Uterus (tissue), 2 donors: ENCODE results near the gene AIF1L.

Source experiments
- CTCF ChIP-seq, 4 experiments: fragments of 200-600 bp in 2 of 4; fragments of 450-650 bp in 2 of 4; sonication (generic) in 2 of 4; IDR thresholded peaks; one replicate each; pipeline ENCODE4 v1.5.1; 2016 to 2019; ENCODE audit warnings: antibody characterized with exemption in 4 of 4, mild to moderate bottlenecking in 2 of 4, moderate library complexity in 1 of 4
- POLR2A ChIP-seq, 2 donors: fragments of 450-650 bp; IDR thresholded peaks; one replicate each; pipeline ENCODE4 v1.6.1; 2016; ENCODE audit warnings: antibody characterized with exemption in 2 of 2, mild to moderate bottlenecking in 1 of 2, moderate library complexity in 1 of 2

- TF ChIP-seq CTCF (IDR thresholded peaks at IDR 0.05) (peak; percentile 63 to 86 (median 78)), POLR2A (IDR thresholded peaks at IDR 0.05) (peak in 1 of 2 donors; percentile 14)
Measured at GRCh38 chr9:131046581-131047202, 49.6 kb upstream of the AIF1L start.
